ENCODE measurements around the gene NBPF8. TPM values are rescaled to one million over a fixed set of nuclear protein-coding genes. Genes with fewer than 3 reads are reported as not detected.
"Not testable (repeated sequence)": the region's sequence is repeated elsewhere in the genome, so short reads cannot be mapped to it uniquely, and the experiment has no call there.

Gene NBPF8, protein sequence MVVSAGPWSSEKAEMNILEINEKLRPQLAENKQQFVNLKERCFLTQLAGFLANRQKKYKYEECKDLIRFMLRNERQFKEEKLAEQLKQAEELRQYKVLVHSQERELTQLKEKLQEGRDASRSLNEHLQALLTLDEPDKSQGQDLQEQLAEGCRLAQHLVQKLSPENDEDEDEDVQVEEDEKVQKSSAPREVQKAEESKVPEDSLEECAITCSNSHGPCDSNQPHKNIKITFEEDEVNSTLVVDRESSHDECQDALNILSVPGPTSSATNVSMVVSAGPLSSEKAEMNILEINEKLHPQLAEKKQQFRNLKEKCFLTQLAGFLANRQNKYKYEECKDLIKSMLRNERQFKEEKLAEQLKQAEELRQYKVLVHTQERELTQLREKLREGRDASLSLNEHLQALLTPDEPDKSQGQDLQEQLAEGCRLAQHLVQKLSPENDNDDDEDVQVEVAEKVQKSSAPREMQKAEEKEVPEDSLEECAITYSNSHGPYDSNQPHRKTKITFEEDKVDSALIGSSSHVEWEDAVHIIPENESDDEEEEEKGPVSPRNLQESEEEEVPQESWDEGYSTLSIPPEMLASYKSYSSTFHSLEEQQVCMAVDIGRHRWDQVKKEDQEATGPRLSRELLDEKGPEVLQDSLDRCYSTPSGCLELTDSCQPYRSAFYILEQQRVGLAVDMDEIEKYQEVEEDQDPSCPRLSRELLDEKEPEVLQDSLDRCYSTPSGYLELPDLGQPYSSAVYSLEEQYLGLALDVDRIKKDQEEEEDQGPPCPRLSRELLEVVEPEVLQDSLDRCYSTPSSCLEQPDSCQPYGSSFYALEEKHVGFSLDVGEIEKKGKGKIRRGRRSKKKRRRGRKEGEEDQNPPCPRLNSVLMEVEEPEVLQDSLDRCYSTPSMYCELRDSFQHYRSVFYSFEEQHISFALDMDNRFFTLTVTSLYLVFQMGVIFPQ
- total RNA-seq: 10 to 100 TPM; 12.5 to 22.7 TPM

GRCh38 chr1:120414911-120415480, at the start of gene NBPF8:
Gene NBPF8, plus strand, starts transcription at chr1:120415035. Its CDS starts 21,488 bp downstream, at chr1:120436523.
- DNase-seq (ENCODE audit: low spot score): peak; percentile 28
- ATAC-seq (ENCODE audit: insufficient number of reproducible peaks, low FRiP score, low read depth); H3K36me3 ChIP-seq; H3K4me1 ChIP-seq (ENCODE audit: control insufficient read depth in 1 of 2, low read depth in 2 of 2); H3K27me3 ChIP-seq (replicated peaks; ENCODE audit: insufficient read depth); H3K9me3 ChIP-seq: not testable (repeated sequence)
- Histone ChIP-seq H3K27ac (peak within 1 kb of the TSS; percentile 16 to 57), H3K4me3 (peak within 1 kb of the TSS; percentile 83)

DNA sequence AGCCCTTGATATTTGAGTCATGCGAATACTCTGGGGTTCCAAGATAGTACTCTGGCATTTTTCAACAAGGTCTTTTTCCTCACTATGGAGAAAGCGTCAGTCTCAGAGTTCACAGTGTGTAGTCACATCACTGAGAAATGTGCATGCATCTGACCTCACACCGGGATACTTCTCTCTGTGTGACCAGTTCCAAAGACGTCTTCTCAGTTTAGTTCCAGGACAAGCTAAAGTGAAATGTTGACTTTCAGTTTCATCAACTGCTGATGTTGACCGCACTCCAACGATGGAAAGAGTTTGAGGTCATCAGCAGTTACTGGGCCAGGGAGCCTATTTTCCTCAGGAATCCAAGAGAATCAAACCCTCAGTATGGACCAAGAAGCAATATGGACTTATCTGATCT, 47.1 kb upstream of the NBPF8 start:
- not testable (repeated sequence) for H3K27ac ChIP-seq; ATAC-seq (ENCODE audit: insufficient number of reproducible peaks, low FRiP score, low read depth); H3K27me3 ChIP-seq (replicated peaks; ENCODE audit: insufficient read depth); H3K9me3 ChIP-seq; H3K36me3 ChIP-seq; DNase-seq (ENCODE audit: low spot score); H3K4me1 ChIP-seq (ENCODE audit: control insufficient read depth in 1 of 2, low read depth in 2 of 2); H3K4me3 ChIP-seq

DNA sequence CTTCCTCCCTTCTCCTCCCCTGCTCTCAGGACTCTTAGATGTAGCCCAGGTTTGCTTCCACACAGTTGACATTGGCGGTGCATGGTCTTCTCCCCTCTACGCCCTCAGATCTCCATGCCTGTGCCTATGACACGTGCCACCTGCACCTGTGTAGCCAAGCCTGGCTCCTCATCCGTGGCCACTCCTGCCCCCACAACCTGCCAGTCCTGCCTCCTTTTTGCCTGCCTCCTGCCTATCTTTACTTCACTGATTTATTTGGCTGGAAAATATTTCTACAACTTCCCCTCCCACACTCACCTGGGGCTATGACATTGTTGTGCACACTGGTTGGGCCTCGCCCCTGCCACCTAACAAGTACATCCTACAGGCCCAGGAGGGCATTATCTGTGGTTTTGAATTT, 28.2 kb upstream of the NBPF8 start:
- not testable (repeated sequence) for H3K9me3 ChIP-seq; DNase-seq (ENCODE audit: low spot score); H3K27me3 ChIP-seq (replicated peaks; ENCODE audit: insufficient read depth); H3K4me3 ChIP-seq; ATAC-seq (ENCODE audit: insufficient number of reproducible peaks, low FRiP score, low read depth); H3K27ac ChIP-seq; H3K36me3 ChIP-seq; H3K4me1 ChIP-seq (ENCODE audit: control insufficient read depth in 1 of 2, low read depth in 2 of 2)

DNA sequence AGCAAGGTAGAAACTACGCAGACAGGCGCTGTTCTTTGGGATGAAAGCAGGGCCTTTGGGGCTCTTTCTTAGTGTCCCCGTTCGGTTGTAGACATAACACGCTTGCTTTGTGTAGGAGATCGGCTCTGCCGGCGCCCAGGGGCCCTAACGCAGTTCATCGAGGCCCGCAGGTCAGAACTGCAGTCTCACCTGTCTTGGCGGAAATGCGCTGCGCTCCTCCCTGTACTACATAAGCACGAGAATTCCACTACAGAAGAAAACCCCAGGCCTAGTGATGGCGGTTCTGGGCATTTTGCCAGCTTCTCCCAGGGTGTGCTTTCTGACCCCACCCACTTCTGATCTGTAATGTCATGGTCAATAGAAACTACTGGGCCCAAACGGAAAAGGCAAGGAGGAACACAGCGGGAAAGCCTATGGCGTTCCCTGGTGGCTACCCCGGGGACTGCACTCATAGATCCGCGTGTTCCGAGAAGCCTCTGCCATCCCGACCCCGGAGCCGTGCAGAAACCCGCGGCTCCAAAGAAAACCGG, 26.2 kb upstream of the NBPF8 start:
- H3K4me3 ChIP-seq: not testable (repeated sequence)

GRCh38 chr1:120391365-120391764, 23.5 kb upstream of the NBPF8 start:
- H3K36me3 ChIP-seq; H3K27ac ChIP-seq; H3K4me3 ChIP-seq; H3K27me3 ChIP-seq (replicated peaks; ENCODE audit: insufficient read depth); H3K4me1 ChIP-seq (ENCODE audit: control insufficient read depth in 1 of 2, low read depth in 2 of 2); H3K9me3 ChIP-seq; DNase-seq (ENCODE audit: low spot score); ATAC-seq (ENCODE audit: insufficient number of reproducible peaks, low FRiP score, low read depth): not testable (repeated sequence)

More for the DNA sequence above, 26.2 kb upstream of the NBPF8 start:
- not testable (repeated sequence) for H3K27me3 ChIP-seq (replicated peaks; ENCODE audit: insufficient read depth); H3K36me3 ChIP-seq; ATAC-seq (ENCODE audit: insufficient number of reproducible peaks, low FRiP score, low read depth); H3K27ac ChIP-seq; H3K9me3 ChIP-seq; H3K4me1 ChIP-seq (ENCODE audit: control insufficient read depth in 1 of 2, low read depth in 2 of 2)
- DNase-seq (ENCODE audit: low spot score): peak; percentile 2
- TF ChIP-seq, protein P1, sequence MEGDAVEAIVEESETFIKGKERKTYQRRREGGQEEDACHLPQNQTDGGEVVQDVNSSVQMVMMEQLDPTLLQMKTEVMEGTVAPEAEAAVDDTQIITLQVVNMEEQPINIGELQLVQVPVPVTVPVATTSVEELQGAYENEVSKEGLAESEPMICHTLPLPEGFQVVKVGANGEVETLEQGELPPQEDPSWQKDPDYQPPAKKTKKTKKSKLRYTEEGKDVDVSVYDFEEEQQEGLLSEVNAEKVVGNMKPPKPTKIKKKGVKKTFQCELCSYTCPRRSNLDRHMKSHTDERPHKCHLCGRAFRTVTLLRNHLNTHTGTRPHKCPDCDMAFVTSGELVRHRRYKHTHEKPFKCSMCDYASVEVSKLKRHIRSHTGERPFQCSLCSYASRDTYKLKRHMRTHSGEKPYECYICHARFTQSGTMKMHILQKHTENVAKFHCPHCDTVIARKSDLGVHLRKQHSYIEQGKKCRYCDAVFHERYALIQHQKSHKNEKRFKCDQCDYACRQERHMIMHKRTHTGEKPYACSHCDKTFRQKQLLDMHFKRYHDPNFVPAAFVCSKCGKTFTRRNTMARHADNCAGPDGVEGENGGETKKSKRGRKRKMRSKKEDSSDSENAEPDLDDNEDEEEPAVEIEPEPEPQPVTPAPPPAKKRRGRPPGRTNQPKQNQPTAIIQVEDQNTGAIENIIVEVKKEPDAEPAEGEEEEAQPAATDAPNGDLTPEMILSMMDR (IDR thresholded peaks at IDR 0.05): peak; percentile 22

DNA sequence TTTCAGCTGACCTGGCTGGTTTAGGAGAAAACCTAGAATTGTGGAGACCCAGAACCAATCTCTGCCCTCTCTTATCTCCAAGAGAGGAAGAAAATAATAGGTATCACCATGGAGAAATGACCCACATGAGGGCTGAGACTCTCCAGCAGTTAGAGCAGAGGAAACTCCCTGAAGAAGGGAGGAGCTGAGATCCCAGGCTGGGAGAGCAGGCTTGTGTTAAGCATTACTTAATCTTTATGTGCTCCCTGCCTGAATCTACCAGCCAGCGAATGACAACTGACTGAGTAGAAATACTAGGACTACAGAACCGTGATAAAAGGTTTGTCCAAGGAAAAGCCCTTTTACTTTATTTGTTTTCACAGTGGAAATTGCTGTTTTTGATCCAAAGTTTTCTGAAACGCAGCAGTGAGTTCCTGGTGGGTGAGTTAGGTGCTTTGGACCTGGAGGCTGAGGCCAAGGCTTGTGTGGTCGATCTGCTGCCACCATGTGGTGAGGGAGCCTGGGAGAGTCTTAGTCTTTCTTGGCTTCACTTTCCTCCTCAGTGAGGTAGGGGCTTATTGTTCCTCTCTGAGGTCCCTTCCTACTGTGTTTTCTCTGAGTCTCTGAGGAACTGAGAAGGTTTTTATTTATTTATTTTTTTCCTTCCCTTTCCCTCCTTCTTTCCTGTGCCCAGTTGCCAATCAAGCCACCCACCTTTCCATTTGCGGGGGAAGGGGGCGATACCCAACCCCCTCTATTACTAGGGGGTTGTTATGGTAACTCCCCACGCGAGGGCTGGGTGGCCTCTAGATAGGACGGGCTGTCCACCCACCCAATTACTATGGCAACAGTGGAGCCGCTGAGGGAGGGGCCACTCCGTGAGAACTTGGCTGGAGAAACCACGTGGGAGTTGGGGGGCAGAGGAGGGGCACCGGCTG, 21.3 kb upstream of the NBPF8 start:
- not testable (repeated sequence) for H3K27ac ChIP-seq; H3K36me3 ChIP-seq; ATAC-seq (ENCODE audit: insufficient number of reproducible peaks, low FRiP score, low read depth); H3K9me3 ChIP-seq; H3K27me3 ChIP-seq (replicated peaks; ENCODE audit: insufficient read depth); H3K4me1 ChIP-seq (ENCODE audit: control insufficient read depth in 1 of 2, low read depth in 2 of 2); H3K4me3 ChIP-seq; DNase-seq (ENCODE audit: low spot score)
- TF ChIP-seq, protein P1 (IDR thresholded peaks at IDR 0.05): peak; percentile 22

DNA sequence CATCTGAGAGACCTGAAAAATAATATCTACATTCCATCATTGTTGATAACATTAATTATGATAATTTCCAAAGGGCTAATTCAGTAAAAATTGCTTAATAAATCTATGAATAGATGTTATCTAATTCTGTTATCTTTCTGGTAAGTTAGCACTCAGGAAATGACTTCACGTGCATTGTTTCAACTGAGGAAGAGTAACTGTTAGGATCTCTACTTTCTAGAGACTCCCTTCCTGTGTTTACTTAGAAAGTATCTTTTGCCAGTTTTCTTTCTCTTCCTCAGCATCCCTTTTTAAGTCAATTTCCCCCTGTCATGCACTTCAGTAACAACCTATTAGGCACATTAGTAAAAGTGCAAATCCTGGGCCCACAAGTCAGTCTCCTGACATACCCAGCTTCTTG, 9.5 kb upstream of the NBPF8 start:
- H3K4me3 ChIP-seq; DNase-seq (ENCODE audit: low spot score); H3K27ac ChIP-seq; H3K9me3 ChIP-seq; H3K27me3 ChIP-seq (replicated peaks; ENCODE audit: insufficient read depth); H3K4me1 ChIP-seq (ENCODE audit: control insufficient read depth in 1 of 2, low read depth in 2 of 2); H3K36me3 ChIP-seq; ATAC-seq (ENCODE audit: insufficient number of reproducible peaks, low FRiP score, low read depth): not testable (repeated sequence)

DNA sequence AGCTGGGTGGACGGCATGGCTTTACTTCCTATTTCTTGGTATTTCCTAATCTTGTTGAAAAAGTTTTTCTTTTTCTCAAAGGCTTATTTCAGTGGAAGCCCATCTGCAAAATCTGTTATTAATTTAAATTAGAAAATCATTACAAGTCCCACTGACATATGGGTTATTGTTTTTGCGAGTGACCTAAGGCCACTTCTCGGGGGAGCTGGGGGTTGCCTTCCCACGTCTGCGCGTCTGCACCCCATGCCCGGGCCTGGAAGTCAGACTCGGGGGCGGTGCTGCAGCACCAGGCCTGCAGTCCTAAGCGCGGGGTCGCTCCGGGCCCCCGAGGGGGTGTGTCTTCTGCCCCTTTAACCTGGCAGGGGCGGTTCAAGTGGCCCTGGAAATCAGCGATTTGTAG, 384 bp upstream of the NBPF8 start:
- ATAC-seq (ENCODE audit: insufficient number of reproducible peaks, low FRiP score, low read depth); H3K27ac ChIP-seq; H3K36me3 ChIP-seq; H3K4me1 ChIP-seq (ENCODE audit: control insufficient read depth in 1 of 2, low read depth in 2 of 2); H3K27me3 ChIP-seq (replicated peaks; ENCODE audit: insufficient read depth); DNase-seq (ENCODE audit: low spot score); H3K9me3 ChIP-seq: not testable (repeated sequence)
- H3K4me3 ChIP-seq: peak overlapping the region; percentile 83

GRCh38 chr1:120415492-120415961, 692 bp downstream of the NBPF8 start:
- not testable (repeated sequence) for H3K27me3 ChIP-seq (replicated peaks; ENCODE audit: insufficient read depth); ATAC-seq (ENCODE audit: insufficient number of reproducible peaks, low FRiP score, low read depth); H3K9me3 ChIP-seq; H3K4me1 ChIP-seq (ENCODE audit: control insufficient read depth in 1 of 2, low read depth in 2 of 2); H3K36me3 ChIP-seq
- H3K27ac ChIP-seq: peak overlapping the region; percentile 16 to 57
- H3K4me3 ChIP-seq: peak overlapping the region; percentile 83
- peak; percentile 2 for DNase-seq (ENCODE audit: low spot score)
